ENCODE measurements around the gene CTNNB1.

DNA sequence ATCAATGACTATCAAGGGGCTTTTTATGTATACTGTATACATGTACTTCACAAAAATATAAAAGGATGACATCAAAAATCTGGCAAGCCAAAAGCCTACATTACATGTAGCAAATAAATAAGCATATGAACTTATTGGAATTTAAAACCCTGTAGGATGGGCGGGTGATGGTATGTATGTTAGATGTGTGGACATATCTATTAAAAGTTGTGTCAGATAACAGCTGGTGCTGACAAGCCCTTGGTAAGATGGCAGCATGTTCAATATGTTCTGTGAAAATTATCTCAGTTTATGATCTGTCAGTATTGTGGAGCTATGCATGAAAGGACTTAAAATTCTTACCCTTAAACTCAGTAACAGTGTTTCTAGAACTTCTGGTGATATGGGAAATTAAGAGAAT lies 20.1 kb downstream of the CTNNB1 start:
- TF ChIP-seq EZH2 (IDR thresholded peaks at IDR 0.05; ENCODE audit: borderline replicate concordance, low read depth, low read length, poor library complexity, severe bottlenecking) = no peak
- TF ChIP-seq, protein P1, sequence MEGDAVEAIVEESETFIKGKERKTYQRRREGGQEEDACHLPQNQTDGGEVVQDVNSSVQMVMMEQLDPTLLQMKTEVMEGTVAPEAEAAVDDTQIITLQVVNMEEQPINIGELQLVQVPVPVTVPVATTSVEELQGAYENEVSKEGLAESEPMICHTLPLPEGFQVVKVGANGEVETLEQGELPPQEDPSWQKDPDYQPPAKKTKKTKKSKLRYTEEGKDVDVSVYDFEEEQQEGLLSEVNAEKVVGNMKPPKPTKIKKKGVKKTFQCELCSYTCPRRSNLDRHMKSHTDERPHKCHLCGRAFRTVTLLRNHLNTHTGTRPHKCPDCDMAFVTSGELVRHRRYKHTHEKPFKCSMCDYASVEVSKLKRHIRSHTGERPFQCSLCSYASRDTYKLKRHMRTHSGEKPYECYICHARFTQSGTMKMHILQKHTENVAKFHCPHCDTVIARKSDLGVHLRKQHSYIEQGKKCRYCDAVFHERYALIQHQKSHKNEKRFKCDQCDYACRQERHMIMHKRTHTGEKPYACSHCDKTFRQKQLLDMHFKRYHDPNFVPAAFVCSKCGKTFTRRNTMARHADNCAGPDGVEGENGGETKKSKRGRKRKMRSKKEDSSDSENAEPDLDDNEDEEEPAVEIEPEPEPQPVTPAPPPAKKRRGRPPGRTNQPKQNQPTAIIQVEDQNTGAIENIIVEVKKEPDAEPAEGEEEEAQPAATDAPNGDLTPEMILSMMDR (conservative IDR thresholded peaks at IDR 0.05; ENCODE audit: low read depth, low read length) = no peak
